IPS-20b (cell line): Measurements from ENCODE around the gene EVA1B.

Experiments used
- H3K27ac ChIP-seq: one replicate; pipeline ENCODE4 v1.5.1; 2013; ENCODE audit warnings: low read length
- H3K27me3 ChIP-seq: 2 replicates; pipeline ENCODE4 v1.6.1; 2013; ENCODE audit warnings: mild to moderate bottlenecking, low read length, inconsistent platforms; ENCODE audit not compliant: insufficient read depth
- H3K36me3 ChIP-seq: 2 replicates; pipeline ENCODE4 v1.6.1; 2013; ENCODE audit warnings: low read depth, mild to moderate bottlenecking, inconsistent platforms, low read length, moderate library complexity; ENCODE audit not compliant: insufficient read depth
- H3K4me1 ChIP-seq: 2 replicates; pipeline ENCODE4 v1.6.1; 2013; ENCODE audit warnings: mild to moderate bottlenecking, control low read depth, inconsistent platforms, low read length, moderate library complexity; ENCODE audit not compliant: insufficient read depth
- H3K4me3 ChIP-seq: 2 replicates; pipeline ENCODE4 v1.5.1; 2013; ENCODE audit warnings: mild to moderate bottlenecking, low read length, inconsistent platforms
- H3K9ac ChIP-seq: 2 replicates; pipeline ENCODE4 v1.6.1; 2013; ENCODE audit warnings: low read depth, mild to moderate bottlenecking, inconsistent platforms, low read length, moderate library complexity
- H3K9me3 ChIP-seq: 2 replicates; pipeline ENCODE4 v1.6.1; 2013; ENCODE audit warnings: mild to moderate bottlenecking, low read depth, low read length, inconsistent platforms; ENCODE audit not compliant: insufficient read depth

Gene EVA1B

DNA sequence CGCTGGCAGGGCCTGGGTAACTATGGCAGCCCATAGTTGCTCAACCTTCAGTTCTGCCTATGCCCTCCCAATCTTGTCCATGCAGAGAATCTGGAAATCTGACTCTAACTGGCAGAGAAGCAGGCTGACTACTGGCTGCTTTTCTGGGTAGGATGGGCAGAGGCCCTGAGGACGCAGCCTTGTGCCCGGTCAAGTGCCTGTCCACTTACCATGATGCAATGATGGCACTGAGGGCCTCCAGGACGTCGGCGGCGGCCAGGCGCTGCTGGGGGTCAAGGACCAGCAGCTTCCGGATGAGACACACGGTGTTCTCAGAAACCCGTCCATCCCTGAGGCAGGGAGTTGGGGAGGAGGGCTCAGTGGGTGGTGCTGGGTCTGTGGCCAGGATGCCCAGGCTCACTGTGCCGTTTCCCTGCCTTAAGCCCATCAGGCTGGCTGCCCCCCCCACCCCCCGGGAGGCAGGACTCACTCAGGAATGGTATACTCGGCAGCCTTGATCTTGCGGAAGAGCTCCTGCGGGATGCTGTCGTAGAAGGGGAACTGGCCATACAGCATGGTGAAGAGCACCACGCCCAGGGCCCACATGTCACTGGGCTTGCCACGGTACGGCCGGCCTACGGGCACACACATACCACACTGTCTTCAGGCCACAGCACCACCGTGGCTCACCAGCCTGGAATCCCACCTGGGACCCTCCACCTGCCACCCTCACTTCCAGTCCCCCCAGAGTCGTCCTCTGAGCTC lies 20.4 kb upstream of the EVA1B start:
- Histone ChIP-seq H3K9ac (no peak overlapping the region), H3K27ac (no peak overlapping the region), H3K36me3 (peaks cover 49% of the 10 kb centered on the region)

DNA sequence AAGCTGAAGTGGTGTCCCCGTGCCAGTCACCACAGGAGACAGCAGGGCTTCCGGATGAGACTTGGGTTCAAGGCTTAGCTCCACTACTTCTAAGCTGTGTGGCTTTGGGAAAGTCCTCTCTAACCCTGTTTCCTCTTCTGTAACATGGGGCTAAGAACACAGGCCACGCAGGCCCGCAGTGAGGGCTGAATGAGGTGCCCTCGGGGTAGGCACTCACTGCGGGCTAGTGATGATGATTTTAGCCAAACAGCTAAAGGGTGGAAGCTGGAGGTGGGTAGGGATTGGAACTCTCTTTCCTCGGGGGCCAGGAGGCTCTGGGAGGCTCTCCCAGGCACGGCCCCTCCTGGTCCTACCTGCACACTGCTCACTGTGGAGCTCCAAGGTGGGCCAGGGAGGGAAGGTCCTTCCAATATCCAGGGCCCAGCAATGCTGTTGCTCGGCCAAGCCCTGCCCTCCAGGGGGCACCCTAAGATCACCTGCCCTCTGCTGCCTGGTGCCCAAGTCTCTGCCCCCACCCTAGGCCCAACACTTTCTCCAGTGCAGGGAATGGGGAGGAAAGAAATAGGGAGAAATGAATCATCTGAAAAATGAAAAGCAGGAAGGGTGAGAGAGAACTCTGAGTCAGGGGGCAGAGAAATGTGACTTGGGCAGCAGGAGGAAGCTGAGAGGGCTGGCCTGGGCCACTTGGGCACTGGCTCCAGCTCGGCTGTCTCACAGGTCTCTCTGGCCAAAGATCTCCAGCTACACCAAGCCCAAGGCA lies 19.2 kb upstream of the EVA1B start:
- no peak overlapping the region for H3K4me3 ChIP-seq
- no peaks in the 10 kb centered on the region for H3K27me3 ChIP-seq
- no peak overlapping the region for H3K27ac ChIP-seq
- no peaks in the 10 kb centered on the region for H3K4me1 ChIP-seq
- H3K9me3 ChIP-seq: no peaks in the 10 kb centered on the region
- H3K9ac ChIP-seq: no peak overlapping the region
- H3K36me3 ChIP-seq: peaks cover 36% of the 10 kb centered on the region

More for the DNA sequence above, 20.4 kb upstream of the EVA1B start:
- Histone ChIP-seq H3K4me3 (no peak overlapping the region), H3K27me3 (no peaks in the 10 kb centered on the region), H3K4me1 (no peaks in the 10 kb centered on the region), H3K9me3 (no peaks in the 10 kb centered on the region)

DNA sequence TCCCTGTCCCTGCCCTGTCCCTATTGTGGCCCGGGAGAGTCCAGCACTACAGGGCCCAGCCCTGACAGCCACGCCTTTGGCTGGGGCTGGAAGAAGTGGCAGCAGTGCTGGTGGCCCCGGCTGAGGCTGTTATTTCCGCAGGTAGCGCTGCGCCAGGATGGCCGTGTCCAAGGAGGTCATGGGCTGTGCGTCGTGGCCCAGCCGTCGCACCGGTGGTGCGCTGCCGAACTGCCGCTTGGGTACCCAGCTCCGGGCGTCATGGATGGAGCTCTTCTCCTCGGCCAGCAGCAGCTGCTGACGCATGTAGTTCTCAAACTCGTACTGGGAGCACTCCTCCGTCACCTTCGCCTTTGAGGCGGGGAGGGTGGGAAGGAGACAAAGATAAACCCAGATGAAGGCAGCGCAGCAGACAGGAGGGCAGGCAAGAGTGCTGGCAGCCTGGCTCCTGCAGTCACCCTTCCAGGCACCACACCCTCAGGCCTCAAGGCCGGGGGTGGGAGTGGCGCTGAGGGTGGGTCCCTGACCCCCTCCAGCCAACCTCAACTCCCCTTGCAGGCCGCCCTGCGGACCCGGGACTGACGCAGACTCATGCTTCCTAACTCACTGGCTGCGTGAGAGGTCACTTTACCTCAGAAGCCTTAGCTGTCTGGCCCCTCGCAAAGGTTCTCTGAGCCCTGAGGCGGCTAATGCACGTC lies 18.3 kb upstream of the EVA1B start:
- H3K9me3 ChIP-seq: no peaks in the 10 kb centered on the region
- H3K4me3 ChIP-seq: no peak overlapping the region
- H3K4me1 ChIP-seq: no peaks in the 10 kb centered on the region
- H3K27ac ChIP-seq: no peak overlapping the region
- H3K36me3 ChIP-seq: peaks cover 29% of the 10 kb centered on the region
- no peaks in the 10 kb centered on the region for H3K27me3 ChIP-seq
- no peak overlapping the region for H3K9ac ChIP-seq

DNA sequence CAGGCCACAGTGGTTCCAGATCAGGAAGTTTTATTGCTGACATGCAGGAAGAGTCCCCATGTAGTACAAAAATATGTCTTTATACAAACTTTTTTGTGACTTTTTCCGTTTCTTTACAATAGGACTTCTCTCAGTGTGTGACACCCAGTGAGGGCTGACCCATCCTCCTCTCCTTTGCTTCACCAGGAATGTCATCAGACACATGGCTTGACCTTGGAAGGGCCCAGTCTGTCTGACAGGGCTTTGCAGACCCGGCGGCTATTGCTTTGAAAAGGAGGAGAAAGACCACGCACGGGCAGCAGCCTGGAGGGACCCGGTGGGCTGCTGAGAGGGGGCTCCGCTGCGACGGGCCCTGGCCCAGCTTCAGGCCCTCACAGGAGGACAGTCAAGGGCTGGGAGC lies 16.2 kb upstream of the EVA1B start:
- Histone ChIP-seq H3K27ac (no peak overlapping the region), H3K4me1 (no peaks in the 10 kb centered on the region), H3K9ac (no peak overlapping the region), H3K4me3 (no peak overlapping the region), H3K36me3 (peaks cover 14% of the 10 kb centered on the region; the same call in 1 of the 2 replicates), H3K27me3 (no peaks in the 10 kb centered on the region), H3K9me3 (no peaks in the 10 kb centered on the region)

- Histone ChIP-seq H3K27me3 (no peaks in the 10 kb centered on the region), H3K9me3 (no peaks in the 10 kb centered on the region), H3K9ac (no peak overlapping the region), H3K27ac (no peak overlapping the region), H3K4me3 (no peak overlapping the region), H3K4me1 (no peaks in the 10 kb centered on the region), H3K36me3 (peaks cover 14% of the 10 kb centered on the region; the same call in 1 of the 2 replicates)
Measured at GRCh38 chr1:36339215-36339614, 15.8 kb upstream of the EVA1B start.

DNA sequence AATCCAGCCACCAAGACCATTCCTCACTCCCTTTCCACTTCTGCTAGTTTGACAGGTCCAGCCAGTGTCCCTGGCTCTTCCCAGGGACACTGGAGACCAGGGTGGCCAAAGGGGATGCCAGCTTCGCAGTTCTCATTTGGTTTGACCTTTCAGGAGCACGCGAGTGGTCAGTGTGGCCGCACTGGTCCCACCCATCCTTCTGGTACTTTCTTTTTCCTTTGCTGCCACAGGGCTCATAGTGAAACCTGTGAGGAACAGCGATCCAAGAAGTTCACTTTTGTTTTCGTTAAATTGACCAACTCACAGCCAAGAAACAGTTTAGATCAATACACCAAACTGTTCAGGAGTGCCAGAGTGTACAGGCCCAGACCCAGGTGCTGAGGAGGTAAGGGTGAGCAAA lies 14.4 kb upstream of the EVA1B start:
- no peak overlapping the region for H3K4me3 ChIP-seq
- peaks cover 10% of the 10 kb centered on the region; the same call in 1 of the 2 replicates for H3K36me3 ChIP-seq
- no peak overlapping the region for H3K27ac ChIP-seq
- H3K27me3 ChIP-seq: no peaks in the 10 kb centered on the region
- H3K9ac ChIP-seq: no peak overlapping the region
- H3K9me3 ChIP-seq: no peaks in the 10 kb centered on the region
- no peaks in the 10 kb centered on the region for H3K4me1 ChIP-seq

DNA sequence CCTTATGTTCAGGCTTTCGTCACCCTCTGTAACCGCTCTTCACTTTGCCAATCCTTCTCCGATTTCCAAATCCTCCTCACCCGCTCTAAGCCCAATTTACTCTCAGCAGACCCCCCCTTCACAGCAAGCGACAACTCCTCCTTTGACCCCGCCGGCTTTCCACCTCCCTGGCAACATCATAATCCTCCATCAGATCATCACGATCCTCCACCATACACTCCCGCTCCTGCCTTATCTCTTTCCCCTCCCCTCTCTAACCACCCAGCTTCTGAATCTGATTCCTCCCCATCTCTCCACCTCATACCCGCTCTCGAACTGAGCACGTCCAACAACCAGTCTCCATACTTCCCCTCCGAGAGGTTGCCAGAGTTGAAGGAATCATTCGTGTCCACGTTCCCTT lies 7.5 kb upstream of the EVA1B start:
- H3K9me3 ChIP-seq: no peaks in the 10 kb centered on the region
- H3K4me1 ChIP-seq: no peaks in the 10 kb centered on the region; the same call in 1 of the 2 replicates
- H3K4me3 ChIP-seq: no peak overlapping the region
- no peaks in the 10 kb centered on the region for H3K36me3 ChIP-seq
- peaks cover 10% of the 10 kb centered on the region; the same call in 1 of the 2 replicates for H3K27me3 ChIP-seq
- no peak overlapping the region for H3K27ac ChIP-seq
- no peak overlapping the region for H3K9ac ChIP-seq

DNA sequence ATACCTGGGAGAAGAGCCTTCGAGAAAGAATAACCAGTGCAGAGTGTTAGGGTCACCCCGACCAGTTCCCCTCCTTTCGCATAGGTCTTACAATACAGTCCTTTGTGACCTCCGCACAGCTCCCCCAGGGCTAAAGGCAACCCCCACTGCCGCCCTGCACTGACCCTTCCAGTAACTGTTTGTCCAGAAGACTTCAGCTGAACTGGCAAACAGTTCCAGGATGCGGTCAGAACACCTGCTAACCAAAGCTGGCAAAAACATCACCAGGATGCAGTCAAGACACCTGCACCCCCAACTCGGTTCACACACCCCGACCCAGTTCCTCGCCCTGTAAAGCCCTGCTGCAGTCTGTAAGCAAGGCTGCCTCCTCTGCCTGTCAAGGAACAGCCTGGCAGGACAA lies 6.4 kb upstream of the EVA1B start:
- H3K4me3 ChIP-seq: no peak overlapping the region
- H3K9me3 ChIP-seq: no peaks in the 10 kb centered on the region
- H3K27me3 ChIP-seq: peaks cover 10% of the 10 kb centered on the region
- H3K9ac ChIP-seq: no peak overlapping the region
- H3K36me3 ChIP-seq: no peaks in the 10 kb centered on the region
- no peaks in the 10 kb centered on the region; the same call in 1 of the 2 replicates for H3K4me1 ChIP-seq
- H3K27ac ChIP-seq: no peak overlapping the region

DNA sequence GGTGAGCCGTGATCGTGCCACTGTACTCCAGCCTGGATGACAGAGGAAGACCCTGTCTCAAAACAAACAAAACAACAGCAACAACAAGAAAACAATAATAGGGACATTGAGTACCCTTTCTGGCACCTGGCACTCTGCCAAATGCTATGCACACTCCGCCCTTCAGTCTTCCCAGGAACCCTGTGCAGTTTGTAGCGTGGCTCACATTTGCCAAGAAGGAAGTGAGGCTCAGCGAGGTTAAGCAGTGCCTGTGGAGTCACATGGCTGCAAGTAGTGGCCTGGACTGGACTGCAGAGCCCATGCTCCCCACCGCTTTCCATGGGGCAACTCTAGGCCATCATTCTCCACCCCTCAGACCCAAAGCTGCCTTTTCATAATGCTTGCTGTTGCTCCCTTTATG lies 5.3 kb upstream of the EVA1B start:
- peaks cover 21% of the 10 kb centered on the region for H3K27me3 ChIP-seq
- no peak overlapping the region for H3K27ac ChIP-seq
- H3K9me3 ChIP-seq: no peaks in the 10 kb centered on the region
- H3K4me3 ChIP-seq: no peak overlapping the region
- no peaks in the 10 kb centered on the region for H3K36me3 ChIP-seq
- no peak overlapping the region for H3K9ac ChIP-seq
- peaks cover 5% of the 10 kb centered on the region for H3K4me1 ChIP-seq

- H3K9ac ChIP-seq: no peak overlapping the region
- peaks cover 5% of the 10 kb centered on the region for H3K4me1 ChIP-seq
- no peaks in the 10 kb centered on the region for H3K36me3 ChIP-seq
Measured at GRCh38 chr1:36328088-36328480, 4.6 kb upstream of the EVA1B start.

DNA sequence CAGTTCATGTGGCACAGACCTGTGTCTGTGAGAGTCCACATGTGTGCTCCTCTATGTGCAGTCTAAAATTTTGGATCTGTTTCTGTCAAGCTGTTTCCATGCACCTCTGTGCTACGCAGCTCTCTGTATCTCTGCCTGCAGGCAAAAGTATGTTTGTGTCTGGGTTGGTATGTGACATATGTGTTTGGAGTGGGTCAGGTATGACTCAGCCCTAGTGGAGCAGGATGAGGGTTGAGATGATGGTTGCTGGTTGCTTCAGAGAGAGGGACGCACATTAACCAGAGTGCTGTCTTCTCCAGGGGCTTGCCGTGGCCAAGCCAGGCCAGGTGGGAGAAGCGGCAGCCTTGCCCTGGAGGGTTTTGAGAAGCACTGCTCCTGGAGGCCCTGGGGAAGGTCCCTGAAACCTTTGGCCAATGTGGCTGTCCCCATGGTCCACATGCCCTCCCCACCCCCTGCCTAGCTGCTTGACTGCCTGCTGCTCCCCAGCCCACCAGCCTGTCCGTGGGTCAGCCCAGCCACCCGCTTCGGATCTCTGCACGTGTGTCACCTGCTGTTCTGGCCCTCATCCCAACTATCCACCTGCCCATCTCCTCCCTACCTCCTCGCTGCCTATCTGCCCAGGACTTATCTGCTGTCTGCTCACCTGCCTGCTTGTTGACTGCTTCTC lies 4.1 kb upstream of the EVA1B start:
- Histone ChIP-seq H3K9ac (no peak overlapping the region), H3K4me3 (no peak overlapping the region), H3K27me3 (peaks cover 30% of the 10 kb centered on the region), H3K36me3 (no peaks in the 10 kb centered on the region), H3K27ac (no peak overlapping the region), H3K4me1 (peaks cover 5% of the 10 kb centered on the region), H3K9me3 (no peaks in the 10 kb centered on the region)

More at GRCh38 chr1:36328088-36328480, 4.6 kb upstream of the EVA1B start:
- Histone ChIP-seq H3K9me3 (no peaks in the 10 kb centered on the region), H3K27ac (no peak overlapping the region), H3K27me3 (peaks cover 24% of the 10 kb centered on the region), H3K4me3 (no peak overlapping the region)
